WERI-Rb-1 (cell line): ENCODE data around the gene TMEM62.
"Not testable (repeated sequence)": the region's sequence is repeated elsewhere in the genome, so short reads cannot be mapped to it uniquely, and the experiment has no call there.

ENCODE experiments used
- DNase-seq: peaks from one replicate; pipeline ENCODE4 v3.0.0-alpha.2; 2020
- H3K27ac ChIP-seq: fragments of 250-450 bp; sonication (Bioruptor Pico); 2 replicates; pipeline ENCODE4 v1.5.1; 2020; ENCODE audit warnings: mild to moderate bottlenecking, moderate library complexity
- H3K27me3 ChIP-seq: fragments of 250-450 bp; sonication (Bioruptor Pico); 2 replicates; pipeline ENCODE4 v1.5.1; 2021; ENCODE audit warnings: mild to moderate bottlenecking, low read depth, moderate library complexity; ENCODE audit not compliant: insufficient read depth, severe bottlenecking
- H3K36me3 ChIP-seq: fragments of 250-450 bp; sonication (Bioruptor Pico); 2 replicates; pipeline ENCODE4 v1.5.1; 2020; ENCODE audit warnings: mild to moderate bottlenecking, moderate library complexity
- H3K4me3 ChIP-seq: 2 replicates; pipeline ENCODE4 v1.5.1; 2011; ENCODE audit warnings: low read depth, mild to moderate bottlenecking, control low read depth, low read length
- H3K9me3 ChIP-seq: fragments of 250-450 bp; sonication (Bioruptor Pico); 2 replicates; pipeline ENCODE4 v1.5.1; 2021; ENCODE audit warnings: mild to moderate bottlenecking, moderate library complexity; ENCODE audit not compliant: severe bottlenecking
- CTCF ChIP-seq: IDR thresholded peaks from 2 replicates; pipeline ENCODE4 v1.5.1; 2011; ENCODE audit warnings: low read depth, mild to moderate bottlenecking, control low read depth, inconsistent platforms, low read length

The TMEM62 gene

GRCh38 chr15:43146184-43146583 is 12.8 kb downstream of the TMEM62 start:
- Histone ChIP-seq H3K4me3 (no peak overlapping the region), H3K9me3 (no peaks in the 10 kb centered on the region), H3K27me3 (no peaks in the 10 kb centered on the region), H3K36me3 (peaks cover 22% of the 10 kb centered on the region), H3K27ac (no peak overlapping the region)
- no peak for TF ChIP-seq CTCF
- DNase-seq, result no peak

- H3K27me3 ChIP-seq, result no peaks in the 10 kb centered on the region
- TF ChIP-seq CTCF, result no peak
- H3K36me3 ChIP-seq, result peaks cover 51% of the 10 kb centered on the region
- DNase-seq, result no peak
- no peak overlapping the region for H3K27ac ChIP-seq
- H3K9me3 ChIP-seq, result no peaks in the 10 kb centered on the region
- no peak overlapping the region for H3K4me3 ChIP-seq
These were observed 17.0 kb downstream of the TMEM62 start for GRCh38 chr15:43150191-43150929.

- H3K27ac ChIP-seq, result no peak overlapping the region
- TF ChIP-seq CTCF, result no peak
- H3K9me3 ChIP-seq, result no peaks in the 10 kb centered on the region
- H3K27me3 ChIP-seq, result no peaks in the 10 kb centered on the region
- no peak overlapping the region for H3K4me3 ChIP-seq
- no peak for DNase-seq
- peaks cover 57% of the 10 kb centered on the region for H3K36me3 ChIP-seq
These were observed 18.3 kb downstream of the TMEM62 start for GRCh38 chr15:43151688-43152087.

- H3K36me3 ChIP-seq, result peaks cover 58% of the 10 kb centered on the region
- no peak for TF ChIP-seq CTCF
- H3K27ac ChIP-seq, result no peak overlapping the region
- DNase-seq, result no peak
- no peaks in the 10 kb centered on the region for H3K27me3 ChIP-seq
- H3K4me3 ChIP-seq, result no peak overlapping the region
- no peaks in the 10 kb centered on the region for H3K9me3 ChIP-seq
These were observed 19.9 kb downstream of the TMEM62 start for GRCh38 chr15:43153269-43153668.

- no peak for TF ChIP-seq CTCF
- H3K36me3 ChIP-seq, result peaks cover 21% of the 10 kb centered on the region
These were observed 32.5 kb downstream of the TMEM62 start for GRCh38 chr15:43165801-43166325.

GRCh38 chr15:43167261-43167660 is 33.9 kb downstream of the TMEM62 start:
- H3K36me3 ChIP-seq, result peaks cover 19% of the 10 kb centered on the region
- not testable (repeated sequence) for H3K9me3 ChIP-seq, H3K27me3 ChIP-seq, H3K27ac ChIP-seq, DNase-seq, H3K4me3 ChIP-seq

More at GRCh38 chr15:43165801-43166325, 32.5 kb downstream of the TMEM62 start:
- no peaks in the 10 kb centered on the region for H3K9me3 ChIP-seq
- H3K27me3 ChIP-seq, result no peaks in the 10 kb centered on the region
- H3K27ac ChIP-seq, result no peak overlapping the region
- no peak overlapping the region for H3K4me3 ChIP-seq
- no peak for DNase-seq
